Natural killer cell (primary cell): Measurements from ENCODE around the gene SKIL. TPM values are rescaled to one million over a fixed set of nuclear protein-coding genes. Genes with fewer than 3 reads are reported as not detected.

Source experiments
- ATAC-seq, 3 donors: fragments of 150-1000 bp in 2 of 3; fragments of 200-7000 bp in 1 of 3; cut with Tn5 transposase; 1 replicate in 1 of 3; 2 replicates in 2 of 3; pipeline ENCODE4 v1.10.0; 2021; ENCODE audit warnings: mild to moderate bottlenecking in 2 of 3, moderate library complexity in 2 of 3
- DNase-seq, 2 donors: peaks; one replicate each; pipeline versions ENCODE4 v3.0.0 to v3.0.0-alpha.2; 2013 to 2021; ENCODE audit warnings: mixed read lengths in 1 of 2
- H3K27ac ChIP-seq: one replicate; pipeline ENCODE4 v1.5.1; 2013; ENCODE audit warnings: mild to moderate bottlenecking, low read length
- H3K27me3 ChIP-seq: one replicate; pipeline ENCODE4 v1.6.1; 2013; ENCODE audit warnings: low read length; ENCODE audit not compliant: control insufficient read depth, insufficient read depth
- H3K36me3 ChIP-seq: one replicate; pipeline ENCODE4 v1.6.1; 2013; ENCODE audit warnings: low read length; ENCODE audit not compliant: control insufficient read depth, insufficient read depth
- H3K4me1 ChIP-seq: one replicate; pipeline ENCODE4 v1.6.1; 2013; ENCODE audit warnings: low read length; ENCODE audit not compliant: control insufficient read depth, insufficient read depth
- H3K4me3 ChIP-seq: one replicate; pipeline ENCODE4 v1.5.1; 2013; ENCODE audit warnings: low read length
- H3K9me3 ChIP-seq: one replicate; pipeline ENCODE4 v1.6.1; 2013; ENCODE audit warnings: low read length; ENCODE audit not compliant: control insufficient read depth, insufficient read depth
- H3K27ac Mint-ChIP-seq, 2 donors: one replicate each; pipeline ENCODE4 v1.8.0; 2022; ENCODE audit warnings: mild to moderate bottlenecking in 2 of 2, mixed read lengths in 2 of 2, moderate library complexity in 1 of 2
- H3K27me3 Mint-ChIP-seq, 2 donors: one replicate each; pipeline ENCODE4 v1.8.0; 2022; ENCODE audit warnings: low read depth in 2 of 2, mixed read lengths in 2 of 2
- H3K36me3 Mint-ChIP-seq: one replicate; pipeline ENCODE4 v1.8.0; 2022; ENCODE audit warnings: mixed read lengths
- H3K4me1 Mint-ChIP-seq, 2 donors: one replicate each; pipeline ENCODE4 v1.8.0; 2022; ENCODE audit warnings: mixed read lengths in 2 of 2
- H3K4me3 Mint-ChIP-seq: one replicate; pipeline ENCODE4 v1.8.0; 2022; ENCODE audit warnings: mild to moderate bottlenecking, moderate library complexity, mixed read lengths
- H3K9me3 Mint-ChIP-seq, 2 donors: one replicate each; pipeline ENCODE4 v1.8.0; 2022; ENCODE audit warnings: mixed read lengths in 2 of 2
- CTCF ChIP-seq: fragments of 200-600 bp; IDR thresholded peaks from one replicate; pipeline ENCODE4 v1.8.0; 2022; ENCODE audit warnings: antibody characterized with exemption
- WGBS: methylation state at CpG from one replicate; pipeline ENCODE4 v1.1.7; 2013; ENCODE audit warnings: missing lambda C conversion rate; ENCODE audit not compliant: insufficient coverage; 5-methylcytosine and 5-hydroxymethylcytosine counted together
- intact Hi-C: fragments of 100-400 bp; cut with micrococcal nuclease; formaldehyde crosslinking; loops from one replicate; pipeline ENCODE4 v1.14.2; 2022
- total RNA-seq, 4 donors: library from RNA; stranded (reverse); fragments of 120-200 nt in 1 of 4; gene quantifications; one replicate each; pipeline versions ENCODE4 v1.2.3 to v1.2.4, GENCODE V29; 2013 to 2022

The SKIL gene
- total RNA-seq, 3 donors from 2014 or later (not counting 1 experiment from before 2014, with no cell fraction given) = 85.5 to 156 (median 96.3) TPM

- Histone ChIP-seq H3K27me3 (peaks cover 15% of the 10 kb centered on the region), H3K9me3 (no peaks in the 10 kb centered on the region), H3K4me3 (no peak overlapping the region), H3K36me3 (no peaks in the 10 kb centered on the region), H3K27ac (no peak overlapping the region), H3K4me1 (peaks cover 14% of the 10 kb centered on the region)
- DNase-seq = no peak
- H3K27ac Mint-ChIP-seq = no peak overlapping the region
- intact Hi-C loops = loop anchor here (10.0 kb wide), 1 partner anchor 1148 kb away; no protein-coding TSS in a partner anchor
- H3K27me3 Mint-ChIP-seq = peaks cover 34 to 38% of the 10 kb centered on the region in 2 donors
- TF ChIP-seq CTCF = no peak
- no peaks in the 10 kb centered on the region for H3K9me3 Mint-ChIP-seq
- H3K4me3 Mint-ChIP-seq = no peak overlapping the region
- H3K36me3 Mint-ChIP-seq = no peaks in the 10 kb centered on the region
- no peak for ATAC-seq
- H3K4me1 Mint-ChIP-seq = peaks cover 5 to 15% of the 10 kb centered on the region in 2 donors
- 33% methylated on average over 1 of the region's 1 CpG for WGBS
Observed at GRCh38 chr3:170417090-170417489, 59.6 kb downstream of the SKIL start.

DNA sequence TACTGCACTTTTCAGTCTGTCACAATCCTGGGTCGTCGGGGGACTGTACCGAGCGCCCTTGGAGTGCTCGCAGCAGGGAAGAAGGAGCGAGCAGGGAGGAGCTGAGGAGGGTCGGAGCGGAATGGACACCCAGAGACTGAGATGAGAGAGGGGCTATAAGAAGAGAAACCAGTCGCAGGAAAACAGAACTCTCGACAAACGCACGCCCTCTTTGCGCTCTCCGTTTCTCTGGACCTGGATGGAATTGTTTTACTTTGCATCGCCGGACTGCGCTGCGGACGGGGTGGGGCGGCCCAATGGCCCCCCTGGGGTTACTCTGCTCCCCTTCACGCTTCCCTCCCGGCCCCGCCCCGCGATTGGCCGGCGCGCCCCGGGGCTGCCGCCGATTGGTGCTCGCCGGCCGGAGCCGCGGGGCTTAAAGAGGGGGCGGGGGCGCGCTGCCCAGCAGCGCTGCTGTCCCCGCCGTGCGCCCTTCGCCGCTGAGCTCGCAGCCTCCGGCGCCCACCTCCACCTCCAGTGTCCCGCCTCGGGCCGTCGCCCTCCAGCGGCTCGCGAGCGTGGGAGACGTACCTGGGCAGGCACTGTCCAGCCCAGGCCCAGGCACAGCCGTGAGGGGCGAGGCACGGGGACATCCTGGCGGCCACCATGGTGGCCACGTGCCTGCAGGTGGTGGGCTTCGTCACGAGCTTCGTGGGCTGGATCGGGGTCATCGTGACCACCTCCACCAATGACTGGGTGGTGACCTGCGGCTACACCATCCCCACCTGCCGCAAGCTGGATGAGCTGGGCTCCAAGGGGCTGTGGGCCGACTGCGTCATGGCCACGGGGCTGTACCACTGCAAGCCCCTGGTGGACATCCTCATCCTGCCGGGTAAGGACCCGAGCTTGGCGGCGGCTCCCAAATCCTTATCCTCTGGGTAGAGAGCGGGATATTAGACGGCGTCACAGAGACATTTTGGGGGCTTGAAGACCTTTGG, 61.2 kb downstream of the SKIL start, which contains the start of gene CLDN11:
TSS of gene CLDN11 (plus strand) at position 447 of the 977 bp plus-strand sequence. CDS start at position 646, 199 bp downstream.
- ATAC-seq (peak in 1 of 3 donors; percentile 47), DNase-seq (no peak)
- Mint-ChIP-seq H3K27me3 (peaks cover 34 to 38% of the 10 kb centered on the region in 2 donors), H3K36me3 (no peaks in the 10 kb centered on the region), H3K4me1 (peaks cover 5 to 15% of the 10 kb centered on the region in 2 donors), H3K27ac (no peak within 1 kb of the TSS), H3K9me3 (no peaks in the 10 kb centered on the region), H3K4me3 (peak within 1 kb of the TSS; percentile 81)
- TF ChIP-seq CTCF = no peak
- Histone ChIP-seq H3K4me3 (no peak within 1 kb of the TSS), H3K27ac (no peak within 1 kb of the TSS), H3K27me3 (peaks cover 15% of the 10 kb centered on the region), H3K36me3 (no peaks in the 10 kb centered on the region), H3K4me1 (peaks cover 14% of the 10 kb centered on the region), H3K9me3 (no peaks in the 10 kb centered on the region)
- WGBS = 7% methylated on average over 79 of the region's 79 CpGs
- intact Hi-C loops = loop anchor here (10.0 kb wide), 1 partner anchor 1146 kb away; no protein-coding TSS in a partner anchor

DNA sequence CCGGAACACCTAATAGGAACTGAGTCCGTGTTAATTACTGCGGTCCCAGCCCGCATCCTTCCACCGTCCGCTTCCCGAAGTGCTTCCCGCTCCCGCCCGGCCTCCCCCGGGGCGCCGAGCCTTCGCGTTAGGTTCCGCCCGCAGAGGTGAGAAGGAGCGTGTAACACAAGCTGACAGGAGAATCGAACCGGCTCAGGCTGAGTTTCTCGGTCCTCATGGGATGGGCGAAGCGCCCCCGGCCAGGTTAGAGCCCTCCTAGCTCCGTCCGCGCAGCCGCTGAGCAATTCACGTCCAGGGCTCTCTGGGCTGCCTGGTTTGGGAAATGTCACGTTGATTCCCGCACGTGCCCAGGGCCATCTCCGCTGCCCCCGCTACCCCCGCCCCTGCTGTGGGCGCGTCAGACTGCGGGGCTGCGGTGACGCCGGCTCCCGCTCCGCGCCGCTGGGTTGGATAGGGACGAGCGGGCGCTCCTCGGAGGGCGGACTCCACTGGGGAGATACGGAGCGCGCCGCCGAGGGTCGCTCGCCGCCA, 62.1 kb downstream of the SKIL start:
- Mint-ChIP-seq H3K9me3 (no peaks in the 10 kb centered on the region), H3K4me1 (peaks cover 5 to 15% of the 10 kb centered on the region in 2 donors), H3K27ac (no peak overlapping the region), H3K4me3 (peak overlapping the region; percentile 28), H3K36me3 (no peaks in the 10 kb centered on the region), H3K27me3 (peaks cover 32 to 38% of the 10 kb centered on the region in 2 donors)
- DNase-seq (no peak), ATAC-seq (peak in 2 of 3 donors; percentile 15 to 31)
- Histone ChIP-seq H3K9me3 (no peaks in the 10 kb centered on the region), H3K27ac (no peak overlapping the region), H3K4me1 (peaks cover 14% of the 10 kb centered on the region), H3K36me3 (no peaks in the 10 kb centered on the region), H3K27me3 (peaks cover 15% of the 10 kb centered on the region), H3K4me3 (no peak overlapping the region)
- 6% methylated on average over 58 of the region's 58 CpGs for WGBS
- no peak for TF ChIP-seq CTCF
- intact Hi-C loops = loop anchor here (10.0 kb wide), 1 partner anchor 1145 kb away; no protein-coding TSS in a partner anchor
